HepG2 (cell line): ENCODE measurements around the gene ARHGEF39. TPM values are rescaled to one million over a fixed set of nuclear protein-coding genes. Genes with fewer than 3 reads are reported as not detected.

Experiments
- ATAC-seq: fragments of 200-7000 bp; cut with Tn5 transposase; 3 replicates; pipeline ENCODE4 v1.9.1; 2020; ENCODE audit warnings: mild to moderate bottlenecking, moderate library complexity
- BruUV-seq: library from RNA; stranded (reverse); fragments of 400-500 nt; replicated peaks from 2 replicates; lab custom pipeline; 2021; lab: Mats Ljungman, UMichigan
- CTCF ChIA-PET: fragments of 300-600 bp; formaldehyde crosslinking; extraction: SDS; loops from one replicate; lab custom pipeline; 2021; ENCODE audit warnings: low total read pairs, inconsistent platforms, low intra/inter-chr PET ratio; lab: Yijun Ruan, JAX
- POLR2A ChIA-PET: fragments of 350-600 bp; sonication (Branson Sonifier 250); formaldehyde crosslinking; loops from one replicate; lab custom pipeline; 2020; ENCODE audit warnings: antibody characterized with exemption, inconsistent platforms; lab: Yijun Ruan, JAX
- DNase-seq: peaks from one replicate; pipeline ENCODE4 v3.0.0-alpha.2; 2015; ENCODE audit warnings: low spot score
- FAIRE-seq: peaks from 3 replicates; lab custom pipeline; 2011; peaks lifted over from hg19 to GRCh38; lab: Jason Lieb, UNC
- H2AFZ ChIP-seq: one replicate; pipeline ENCODE4 v1.6.1; 2011; ENCODE audit warnings: low read length, inconsistent platforms
- H3K27ac ChIP-seq: fragments of 300-600 bp; 3 replicates; pipeline ENCODE4 v1.8.0; 2011; ENCODE audit warnings: mixed run types, mild to moderate bottlenecking, mixed read lengths, low read length, inconsistent platforms; ENCODE audit not compliant: insufficient read depth; ENCODE audit errors: extremely low read length
- H3K27me3 ChIP-seq, 2 experiments: fragments of 200-600 bp in 1 of 2; 2 replicates in 1 of 2; 3 replicates in 1 of 2; pipeline versions ENCODE4 v1.6.0 to v1.8.0; 2011; ENCODE audit warnings: low read length in 2 of 2, mild to moderate bottlenecking in 2 of 2, moderate library complexity in 2 of 2, inconsistent platforms in 1 of 2; ENCODE audit not compliant: insufficient read depth in 2 of 2, control insufficient read depth in 1 of 2
- H3K36me3 ChIP-seq, 2 experiments: fragments of 200-600 bp in 1 of 2; replicated peaks in 1 of 2; 2 replicates in 1 of 2; 3 replicates in 1 of 2; pipeline versions ENCODE4 v1.5.1 to v1.8.0; 2011; ENCODE audit warnings: low read length in 2 of 2, inconsistent platforms in 1 of 2; ENCODE audit not compliant: insufficient read depth in 2 of 2, control insufficient read depth in 1 of 2
- H3K4me1 ChIP-seq: 2 replicates; pipeline ENCODE4 v1.5.1; 2012; ENCODE audit warnings: low read length, inconsistent platforms; ENCODE audit not compliant: insufficient read depth
- H3K4me2 ChIP-seq: 2 replicates; pipeline ENCODE4 v1.6.0; 2011; ENCODE audit warnings: low read depth, low read length, inconsistent platforms
- H3K4me3 ChIP-seq, 3 experiments: fragments of 200-600 bp in 1 of 3; sonication (generic), shearing (Covaris generic) in 1 of 3; replicated peaks in 1 of 3; 2 replicates each; pipeline ENCODE4 v1.5.1; 2011 to 2016; ENCODE audit warnings: low read length in 3 of 3, inconsistent platforms in 2 of 3, low read depth in 2 of 3, mild to moderate bottlenecking in 2 of 3, control low read depth in 1 of 3, mixed read lengths in 1 of 3; ENCODE audit not compliant: insufficient read depth in 1 of 3
- H3K79me2 ChIP-seq: one replicate; pipeline ENCODE4 v1.6.1; 2011; ENCODE audit warnings: low read length, inconsistent platforms; ENCODE audit not compliant: insufficient read depth
- H3K9ac ChIP-seq: 2 replicates; pipeline ENCODE4 v1.6.0; 2011; ENCODE audit warnings: mild to moderate bottlenecking, low read depth, low read length, inconsistent platforms; ENCODE audit not compliant: insufficient read depth
- H3K9me3 ChIP-seq: 2 replicates; pipeline ENCODE4 v1.5.1; 2012; ENCODE audit warnings: mild to moderate bottlenecking, low read length
- H4K20me1 ChIP-seq: 2 replicates; pipeline ENCODE4 v1.6.0; 2011; ENCODE audit warnings: inconsistent platforms, mild to moderate bottlenecking, low read length, moderate library complexity; ENCODE audit not compliant: insufficient read depth
- ETV5 ChIP-seq: IDR thresholded peaks from 2 replicates; pipeline ENCODE4 v1.6.1; 2018; ENCODE audit warnings: missing biosample characterization, missing genetic modification reagents, inconsistent platforms, borderline replicate concordance
- HNF4A ChIP-seq: sonication (generic); formaldehyde crosslinking; IDR thresholded peaks from 2 replicates; pipeline ENCODE4 v1.4.0; 2020; ENCODE audit warnings: missing genetic modification reagents
- KDM6A ChIP-seq: IDR thresholded peaks from 2 replicates; pipeline ENCODE4 v1.6.1; 2016; ENCODE audit warnings: low read depth
- MZF1 ChIP-seq: sonication (generic); formaldehyde crosslinking; IDR thresholded peaks from 2 replicates; pipeline ENCODE4 v1.8.1; 2023; ENCODE audit warnings: mild to moderate bottlenecking, missing genetic modification reagents, borderline replicate concordance
- NPAS2 ChIP-seq: sonication (generic); formaldehyde crosslinking; IDR thresholded peaks from 2 replicates; pipeline ENCODE4 v1.8.0; 2022; ENCODE audit warnings: mild to moderate bottlenecking, missing genetic modification reagents, borderline replicate concordance
- NR2C2 ChIP-seq: sonication (generic); formaldehyde crosslinking; IDR thresholded peaks from 2 replicates; pipeline ENCODE4 v1.4.0; 2020; ENCODE audit warnings: missing genetic modification reagents, mild to moderate bottlenecking, moderate library complexity, borderline replicate concordance
- NR2F2 ChIP-seq: IDR thresholded peaks from 2 replicates; pipeline ENCODE4 v1.6.1; 2012; ENCODE audit warnings: low read depth, inconsistent platforms, borderline replicate concordance
- SP140L ChIP-seq: sonication (generic); formaldehyde crosslinking; IDR thresholded peaks from 2 replicates; pipeline ENCODE4 v1.4.0; 2020; ENCODE audit warnings: missing genetic modification reagents, borderline replicate concordance
- SYNCRIP ChIP-seq: fragments of 200-400 bp; formaldehyde crosslinking; IDR thresholded peaks from 2 replicates; pipeline ENCODE4 v1.6.1; 2018; ENCODE audit warnings: mild to moderate bottlenecking, low read depth, low read length; ENCODE audit not compliant: insufficient read depth
- TARDBP ChIP-seq: sonication (generic); formaldehyde crosslinking; IDR thresholded peaks from 2 replicates; pipeline ENCODE4 v1.8.0; 2022; ENCODE audit warnings: mild to moderate bottlenecking, missing genetic modification reagents
- THYN1 ChIP-seq: sonication (generic); formaldehyde crosslinking; IDR thresholded peaks from 2 replicates; pipeline ENCODE4 v1.8.1; 2023; ENCODE audit warnings: low read depth, mild to moderate bottlenecking, moderate library complexity, missing genetic modification reagents, borderline replicate concordance
- ZNF10 ChIP-seq: sonication (generic); formaldehyde crosslinking; IDR thresholded peaks from 2 replicates; pipeline ENCODE4 v1.4.0; 2020; ENCODE audit warnings: mild to moderate bottlenecking, low read depth, missing genetic modification reagents, borderline replicate concordance
- ZNF230 ChIP-seq: sonication (generic); formaldehyde crosslinking; IDR thresholded peaks from 2 replicates; pipeline ENCODE4 v1.4.0; 2020; ENCODE audit warnings: mild to moderate bottlenecking, missing genetic modification reagents
- ZNF773 ChIP-seq: sonication (generic); formaldehyde crosslinking; IDR thresholded peaks from 2 replicates; pipeline ENCODE4 v1.4.0; 2020; ENCODE audit warnings: missing genetic modification reagents, borderline replicate concordance
- WGBS: methylation state at CpG from one replicate; pipeline ENCODE4 v1.1.6; 2017; ENCODE audit warnings: low lambda C conversion rate; 5-methylcytosine and 5-hydroxymethylcytosine counted together
- in situ Hi-C: cut with HindIII; loops from 2 replicates; pipeline ENCODE4 v1.10.0; 2017; ENCODE audit warnings: low pct_unique_long_range_greater_than_20kb; ENCODE audit not compliant: extremely low pct_ligation_motif_present
- intact Hi-C: fragments of 100-400 bp; cut with micrococcal nuclease; formaldehyde crosslinking; loops from one replicate; pipeline ENCODE4 v1.10.0; 2022; ENCODE audit not compliant: unreplicated experiment
- polyA plus RNA-seq, 8 experiments: library from polyadenylated mRNA; depleted of rRNA in 3 of 8; stranded (reverse) in 7 of 8; unstranded in 1 of 8; fragments of >200 nt; fragmentation: Illumina TruSeq in 4 of 8; extraction: Trizol in 4 of 8; gene quantifications; 2 replicates each; pipeline versions ENCODE4 v1.2.1 to v1.2.3, GENCODE V29; 2011 to 2016; ENCODE audit warnings: low read depth in 4 of 8, missing spikeins in 1 of 8, mixed read lengths in 1 of 8; ENCODE audit not compliant: insufficient read depth in 1 of 8
- total RNA-seq, 5 experiments: library from RNA; depleted of rRNA; stranded (reverse); fragments of >200 nt; fragmentation: Illumina TruSeq; extraction: Trizol; gene quantifications; 2 replicates each; pipeline ENCODE4 v1.2.3, GENCODE V29; 2016; ENCODE audit warnings: low read depth in 1 of 5
- TF ChIP-seq, protein P1 (sequence below): sonication (generic); formaldehyde crosslinking; IDR thresholded peaks from 2 replicates; pipeline ENCODE4 v1.5.0; 2020; ENCODE audit warnings: mild to moderate bottlenecking, missing genetic modification reagents
- TF ChIP-seq, protein P2 (sequence below): sonication (generic); formaldehyde crosslinking; IDR thresholded peaks from 2 replicates; pipeline ENCODE4 v1.4.0; 2020; ENCODE audit warnings: mild to moderate bottlenecking, missing genetic modification reagents
- TF ChIP-seq, protein P3 (sequence below): sonication (generic); formaldehyde crosslinking; IDR thresholded peaks from 2 replicates; pipeline ENCODE4 v1.4.0; 2020; ENCODE audit warnings: missing genetic modification reagents

ARHGEF39 gene
- total and polyA plus RNA-seq, 2 of the 13 experiments (the other 11 are each of a cell fraction or from before 2014, with no cell fraction given): 11.2 to 12.3 TPM

DNA sequence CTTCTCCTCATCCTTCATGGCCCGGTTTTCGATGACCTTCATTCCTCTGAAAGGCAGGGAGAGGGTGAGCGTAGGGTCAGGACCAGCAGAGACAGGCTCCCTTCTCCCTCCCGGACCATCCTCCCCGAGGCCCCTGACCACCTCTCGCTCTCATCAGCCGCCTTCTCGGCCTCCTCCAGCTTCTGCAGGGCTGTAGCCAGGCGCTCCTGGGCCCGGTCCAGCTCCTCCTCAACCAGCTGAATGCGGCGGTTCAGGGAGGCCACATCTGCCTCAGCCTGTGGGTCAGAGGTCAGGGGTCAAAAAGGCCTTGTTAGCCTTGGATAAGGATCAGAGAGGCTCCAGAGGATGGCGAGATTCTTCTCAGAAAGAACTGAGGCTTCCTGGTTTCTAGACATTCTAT is 20.5 kb upstream of the ARHGEF39 start:
- H3K9ac ChIP-seq: no peak overlapping the region
- peaks cover 55% of the 10 kb centered on the region for H3K4me1 ChIP-seq
- intact Hi-C loops: no loop called here
- H3K27me3 ChIP-seq: no peaks in the 10 kb centered on the region
- no peak overlapping the region for H3K27ac ChIP-seq
- no peaks in the 10 kb centered on the region for H3K79me2 ChIP-seq
- CTCF ChIA-PET: no interaction called here
- no peaks in the 10 kb centered on the region for H4K20me1 ChIP-seq
- POLR2A ChIA-PET: no interaction called here
- no peak overlapping the region for H3K4me2 ChIP-seq
- in situ Hi-C loops: no loop called here
- H3K4me3 ChIP-seq: no peak overlapping the region
- H3K9me3 ChIP-seq: no peaks in the 10 kb centered on the region
- DNase-seq (no peak), FAIRE-seq (no peak), ATAC-seq (no peak)
- no TSS peak for BruUV-seq
- WGBS: 79% methylated on average over 12 of the region's 13 CpGs
- no peaks in the 10 kb centered on the region for H3K36me3 ChIP-seq
- H2AFZ ChIP-seq: no peak overlapping the region
- TF ChIP-seq NPAS2 (no peak), ZNF773 (CRISPR knock-in tag) (no peak), ZNF10 (CRISPR knock-in tag) (no peak), MZF1 (CRISPR knock-in tag) (no peak), HNF4A (0 out of 2 replicates have a peak, but pooled peaks have one; percentile 1), THYN1 (CRISPR knock-in tag) (no peak), NR2F2 (0 out of 2 replicates have a peak, but pooled peaks have one; percentile 21), SYNCRIP (no peak), NR2C2 (CRISPR knock-in tag) (peak; percentile 56; the same call in 1 of the 2 replicates), ZNF230 (CRISPR knock-in tag) (no peak), SP140L (CRISPR knock-in tag) (no peak), TARDBP (CRISPR knock-in tag) (no peak), ETV5 (no peak), KDM6A (CRISPR knock-in tag) (no peak)
- TF ChIP-seq, protein P1, sequence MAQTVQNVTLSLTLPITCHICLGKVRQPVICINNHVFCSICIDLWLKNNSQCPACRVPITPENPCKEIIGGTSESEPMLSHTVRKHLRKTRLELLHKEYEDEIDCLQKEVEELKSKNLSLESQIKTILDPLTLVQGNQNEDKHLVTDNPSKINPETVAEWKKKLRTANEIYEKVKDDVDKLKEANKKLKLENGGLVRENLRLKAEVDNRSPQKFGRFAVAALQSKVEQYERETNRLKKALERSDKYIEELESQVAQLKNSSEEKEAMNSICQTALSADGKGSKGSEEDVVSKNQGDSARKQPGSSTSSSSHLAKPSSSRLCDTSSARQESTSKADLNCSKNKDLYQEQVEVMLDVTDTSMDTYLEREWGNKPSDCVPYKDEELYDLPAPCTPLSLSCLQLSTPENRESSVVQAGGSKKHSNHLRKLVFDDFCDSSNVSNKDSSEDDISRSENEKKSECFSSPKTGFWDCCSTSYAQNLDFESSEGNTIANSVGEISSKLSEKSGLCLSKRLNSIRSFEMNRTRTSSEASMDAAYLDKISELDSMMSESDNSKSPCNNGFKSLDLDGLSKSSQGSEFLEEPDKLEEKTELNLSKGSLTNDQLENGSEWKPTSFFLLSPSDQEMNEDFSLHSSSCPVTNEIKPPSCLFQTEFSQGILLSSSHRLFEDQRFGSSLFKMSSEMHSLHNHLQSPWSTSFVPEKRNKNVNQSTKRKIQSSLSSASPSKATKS (CRISPR knock-in tag): no peak
- TF ChIP-seq, protein P2, sequence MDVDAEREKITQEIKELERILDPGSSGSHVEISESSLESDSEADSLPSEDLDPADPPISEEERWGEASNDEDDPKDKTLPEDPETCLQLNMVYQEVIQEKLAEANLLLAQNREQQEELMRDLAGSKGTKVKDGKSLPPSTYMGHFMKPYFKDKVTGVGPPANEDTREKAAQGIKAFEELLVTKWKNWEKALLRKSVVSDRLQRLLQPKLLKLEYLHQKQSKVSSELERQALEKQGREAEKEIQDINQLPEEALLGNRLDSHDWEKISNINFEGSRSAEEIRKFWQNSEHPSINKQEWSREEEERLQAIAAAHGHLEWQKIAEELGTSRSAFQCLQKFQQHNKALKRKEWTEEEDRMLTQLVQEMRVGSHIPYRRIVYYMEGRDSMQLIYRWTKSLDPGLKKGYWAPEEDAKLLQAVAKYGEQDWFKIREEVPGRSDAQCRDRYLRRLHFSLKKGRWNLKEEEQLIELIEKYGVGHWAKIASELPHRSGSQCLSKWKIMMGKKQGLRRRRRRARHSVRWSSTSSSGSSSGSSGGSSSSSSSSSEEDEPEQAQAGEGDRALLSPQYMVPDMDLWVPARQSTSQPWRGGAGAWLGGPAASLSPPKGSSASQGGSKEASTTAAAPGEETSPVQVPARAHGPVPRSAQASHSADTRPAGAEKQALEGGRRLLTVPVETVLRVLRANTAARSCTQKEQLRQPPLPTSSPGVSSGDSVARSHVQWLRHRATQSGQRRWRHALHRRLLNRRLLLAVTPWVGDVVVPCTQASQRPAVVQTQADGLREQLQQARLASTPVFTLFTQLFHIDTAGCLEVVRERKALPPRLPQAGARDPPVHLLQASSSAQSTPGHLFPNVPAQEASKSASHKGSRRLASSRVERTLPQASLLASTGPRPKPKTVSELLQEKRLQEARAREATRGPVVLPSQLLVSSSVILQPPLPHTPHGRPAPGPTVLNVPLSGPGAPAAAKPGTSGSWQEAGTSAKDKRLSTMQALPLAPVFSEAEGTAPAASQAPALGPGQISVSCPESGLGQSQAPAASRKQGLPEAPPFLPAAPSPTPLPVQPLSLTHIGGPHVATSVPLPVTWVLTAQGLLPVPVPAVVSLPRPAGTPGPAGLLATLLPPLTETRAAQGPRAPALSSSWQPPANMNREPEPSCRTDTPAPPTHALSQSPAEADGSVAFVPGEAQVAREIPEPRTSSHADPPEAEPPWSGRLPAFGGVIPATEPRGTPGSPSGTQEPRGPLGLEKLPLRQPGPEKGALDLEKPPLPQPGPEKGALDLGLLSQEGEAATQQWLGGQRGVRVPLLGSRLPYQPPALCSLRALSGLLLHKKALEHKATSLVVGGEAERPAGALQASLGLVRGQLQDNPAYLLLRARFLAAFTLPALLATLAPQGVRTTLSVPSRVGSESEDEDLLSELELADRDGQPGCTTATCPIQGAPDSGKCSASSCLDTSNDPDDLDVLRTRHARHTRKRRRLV: no peak
- TF ChIP-seq, protein P3, sequence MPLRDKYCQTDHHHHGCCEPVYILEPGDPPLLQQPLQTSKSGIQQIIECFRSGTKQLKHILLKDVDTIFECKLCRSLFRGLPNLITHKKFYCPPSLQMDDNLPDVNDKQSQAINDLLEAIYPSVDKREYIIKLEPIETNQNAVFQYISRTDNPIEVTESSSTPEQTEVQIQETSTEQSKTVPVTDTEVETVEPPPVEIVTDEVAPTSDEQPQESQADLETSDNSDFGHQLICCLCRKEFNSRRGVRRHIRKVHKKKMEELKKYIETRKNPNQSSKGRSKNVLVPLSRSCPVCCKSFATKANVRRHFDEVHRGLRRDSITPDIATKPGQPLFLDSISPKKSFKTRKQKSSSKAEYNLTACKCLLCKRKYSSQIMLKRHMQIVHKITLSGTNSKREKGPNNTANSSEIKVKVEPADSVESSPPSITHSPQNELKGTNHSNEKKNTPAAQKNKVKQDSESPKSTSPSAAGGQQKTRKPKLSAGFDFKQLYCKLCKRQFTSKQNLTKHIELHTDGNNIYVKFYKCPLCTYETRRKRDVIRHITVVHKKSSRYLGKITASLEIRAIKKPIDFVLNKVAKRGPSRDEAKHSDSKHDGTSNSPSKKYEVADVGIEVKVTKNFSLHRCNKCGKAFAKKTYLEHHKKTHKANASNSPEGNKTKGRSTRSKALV (CRISPR knock-in tag): no peak
